NCI-H82 (cell line): ENCODE data around the gene PTPRE.
A peak's percentile ranks its signal among the peaks of the same experiment; 100 is the strongest.

ENCODE experiments used
- DNase-seq: peaks from one replicate; lab custom pipeline; 2025; lab: John Stamatoyannopoulos, UW

PTPRE gene

DNA sequence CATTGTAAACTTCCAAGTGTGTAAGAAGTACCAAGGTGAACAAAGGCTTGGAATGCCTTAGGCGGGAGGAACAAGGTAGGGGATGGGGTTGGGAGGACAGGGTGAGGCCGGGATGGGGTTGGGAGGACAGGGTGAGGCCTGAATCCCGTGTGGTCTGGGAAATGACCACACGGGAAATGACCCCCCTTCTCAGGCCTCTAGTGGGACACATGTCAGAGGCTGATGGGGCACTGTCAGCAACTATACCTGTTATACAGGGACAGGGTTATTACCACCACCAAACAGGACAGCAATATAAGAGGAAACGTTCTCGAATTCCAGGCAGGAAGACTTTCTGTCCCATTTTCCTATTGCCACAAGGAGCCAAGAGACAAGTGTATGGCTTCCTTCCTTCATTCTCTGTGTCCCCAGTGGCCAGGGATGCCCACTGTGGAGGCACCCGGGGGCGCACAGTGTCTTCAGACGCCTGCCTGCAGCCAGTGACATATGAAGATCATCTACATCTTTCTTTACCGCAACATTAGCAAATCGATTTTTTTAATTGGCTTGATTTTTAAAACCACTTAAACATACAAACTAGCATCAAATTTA, 218.0 kb downstream of the PTPRE start:
- DNase-seq: peak; percentile 6

DNA sequence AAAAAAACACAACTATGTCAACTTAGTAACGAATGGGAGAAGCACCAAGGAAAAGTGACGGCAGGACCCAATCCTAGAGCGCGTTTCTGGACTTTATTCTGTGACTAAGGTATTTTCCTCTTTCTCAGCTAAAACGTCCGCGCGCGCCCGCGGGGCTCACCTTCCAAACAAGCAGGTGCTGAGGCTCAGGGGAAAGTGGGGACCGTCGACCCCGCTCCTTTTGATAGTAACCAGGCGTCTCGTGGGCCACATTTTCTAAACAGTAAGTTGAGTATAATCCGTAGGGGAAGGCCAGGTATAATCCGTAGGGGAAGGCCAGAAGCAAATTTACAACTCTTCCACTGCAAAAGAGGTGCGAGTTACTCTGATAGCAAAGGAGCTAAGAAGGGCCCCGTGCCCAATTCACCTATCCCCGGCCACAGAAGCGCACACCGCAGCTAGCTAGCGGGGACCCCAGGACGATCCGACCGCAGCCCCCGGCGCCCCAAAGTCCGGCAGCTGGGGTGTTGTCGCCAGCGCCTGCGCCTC, 218.6 kb downstream of the PTPRE start:
- DNase-seq: peak; percentile 21

DNA sequence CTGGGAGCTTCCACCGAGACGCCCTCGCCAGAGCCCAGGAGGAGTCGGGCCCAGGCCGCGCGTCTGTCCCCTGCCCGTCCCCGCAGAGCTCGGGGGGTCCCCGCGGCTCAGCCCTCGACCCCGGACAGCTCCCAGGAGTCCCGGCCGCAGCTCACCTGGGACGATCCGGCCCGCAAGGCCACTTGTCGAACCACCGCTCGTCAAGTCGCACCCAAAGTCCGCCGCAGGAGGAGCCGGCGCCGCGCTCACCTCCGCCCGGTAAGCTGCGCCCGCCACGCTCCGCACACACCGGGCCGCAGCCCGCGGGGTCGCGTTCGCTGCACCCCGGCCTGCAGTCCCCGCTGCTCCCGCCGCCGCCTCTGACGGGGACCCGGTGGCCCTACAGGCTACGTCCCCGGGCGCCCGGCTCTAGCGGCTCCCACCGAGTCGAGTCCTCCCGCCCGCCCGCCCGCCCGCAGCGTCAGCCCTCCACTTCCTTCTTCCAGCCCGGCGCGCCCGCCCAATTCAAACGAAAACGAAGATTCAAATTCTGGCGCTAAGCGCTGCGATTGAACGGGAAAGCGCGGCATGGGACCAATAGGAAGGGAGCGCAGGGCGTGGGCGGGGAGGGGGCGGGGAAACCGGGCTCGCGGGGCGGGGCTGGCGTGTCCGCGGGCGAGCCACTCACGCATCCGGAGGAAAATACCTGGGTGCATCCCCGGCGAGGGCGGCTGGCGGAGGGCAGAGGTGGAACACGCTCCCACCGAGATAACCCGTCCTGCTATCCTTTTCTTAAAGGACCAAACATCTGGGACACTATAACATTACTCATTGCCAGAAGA, 219.3 kb downstream of the PTPRE start, which contains the start of gene MKI67:
TSS of gene MKI67 (minus strand) at position 480 of the 821 bp plus-strand sequence. CDS start 756 bp downstream, outside the sequence.
- peak; percentile 94 for DNase-seq

DNA sequence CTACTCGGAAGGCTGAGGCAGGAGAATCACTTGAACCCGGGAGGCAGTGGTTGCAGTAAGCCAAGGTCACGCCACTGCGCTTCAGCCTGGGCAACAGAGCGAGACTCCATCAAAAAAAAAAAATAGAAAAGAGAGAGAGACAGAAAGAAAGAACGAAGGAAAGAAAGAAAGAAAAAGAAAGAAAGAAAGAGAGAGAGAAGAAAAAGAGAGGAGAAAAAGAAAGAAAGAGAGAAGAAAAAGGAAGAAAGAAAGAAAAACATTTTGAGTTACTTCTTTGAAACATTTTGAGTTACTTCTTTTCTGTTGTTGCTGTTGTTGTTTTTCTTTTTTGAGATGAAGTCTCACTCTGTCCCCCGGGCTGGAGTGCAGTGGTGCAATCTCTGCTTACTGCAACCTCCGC, 221.7 kb downstream of the PTPRE start:
- DNase-seq: no peak

DNA sequence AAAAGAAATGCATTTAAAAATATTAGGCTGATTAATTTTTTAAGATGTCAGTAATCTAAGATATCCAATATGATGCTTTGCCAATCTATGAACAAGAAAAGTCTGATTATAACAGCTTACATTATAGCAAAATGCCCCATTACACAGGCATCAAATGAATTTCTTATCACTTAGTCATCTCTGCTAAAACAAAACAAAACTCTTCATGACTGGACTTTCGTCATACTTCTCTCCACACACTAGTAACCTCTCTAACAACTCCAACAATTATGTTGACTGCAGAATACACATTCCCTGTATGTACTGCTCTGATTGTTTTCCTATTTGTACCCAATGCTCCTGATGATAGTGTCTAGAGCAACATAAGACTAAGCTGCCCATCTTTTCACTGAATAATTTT, 223.1 kb downstream of the PTPRE start:
- no peak for DNase-seq
